Measurements from ENCODE around the gene RSL24D1. TPM values are rescaled to one million over a fixed set of nuclear protein-coding genes. Genes with fewer than 3 reads are reported as not detected.
A peak's percentile ranks its signal among the peaks of the same experiment; 100 is the strongest.

The RSL24D1 gene
- total RNA-seq (2012; rRNA removed) (36.7 and 89.2 TPM in 2 replicates), polyA plus RNA-seq (2012; rRNA removed) (25.6 and 36.5 TPM in 2 replicates), Bru-seq, nascent RNA (percentile 90 among the genes with signal in this experiment), BruChase-seq, experiment 1, labeled RNA remaining after a 6-hour chase (percentile 77 among the genes with signal in this experiment), BruChase-seq, experiment 2, labeled RNA remaining after a 2-hour chase (percentile 75 among the genes with signal in this experiment)
- 3.2 and 5.1 TPM in 2 replicates for polyA plus RNA-seq (2012; cell fraction: cytosol; rRNA removed)
- 0.64 and 10.2 TPM in 2 replicates for polyA plus RNA-seq (2012; cell fraction: nucleus; rRNA removed; ENCODE audit: low replicate concordance)
- long read RNA-seq, transcript RSL24D1-201 (6 exons, 2,015 nt), result major isoform, 83 of 89 reads
- long read RNA-seq, partial matches to known transcripts, result 3 of 89 reads
- long read RNA-seq, other reads (novel, unspliced or antisense), result 3 of 89 reads

DNA sequence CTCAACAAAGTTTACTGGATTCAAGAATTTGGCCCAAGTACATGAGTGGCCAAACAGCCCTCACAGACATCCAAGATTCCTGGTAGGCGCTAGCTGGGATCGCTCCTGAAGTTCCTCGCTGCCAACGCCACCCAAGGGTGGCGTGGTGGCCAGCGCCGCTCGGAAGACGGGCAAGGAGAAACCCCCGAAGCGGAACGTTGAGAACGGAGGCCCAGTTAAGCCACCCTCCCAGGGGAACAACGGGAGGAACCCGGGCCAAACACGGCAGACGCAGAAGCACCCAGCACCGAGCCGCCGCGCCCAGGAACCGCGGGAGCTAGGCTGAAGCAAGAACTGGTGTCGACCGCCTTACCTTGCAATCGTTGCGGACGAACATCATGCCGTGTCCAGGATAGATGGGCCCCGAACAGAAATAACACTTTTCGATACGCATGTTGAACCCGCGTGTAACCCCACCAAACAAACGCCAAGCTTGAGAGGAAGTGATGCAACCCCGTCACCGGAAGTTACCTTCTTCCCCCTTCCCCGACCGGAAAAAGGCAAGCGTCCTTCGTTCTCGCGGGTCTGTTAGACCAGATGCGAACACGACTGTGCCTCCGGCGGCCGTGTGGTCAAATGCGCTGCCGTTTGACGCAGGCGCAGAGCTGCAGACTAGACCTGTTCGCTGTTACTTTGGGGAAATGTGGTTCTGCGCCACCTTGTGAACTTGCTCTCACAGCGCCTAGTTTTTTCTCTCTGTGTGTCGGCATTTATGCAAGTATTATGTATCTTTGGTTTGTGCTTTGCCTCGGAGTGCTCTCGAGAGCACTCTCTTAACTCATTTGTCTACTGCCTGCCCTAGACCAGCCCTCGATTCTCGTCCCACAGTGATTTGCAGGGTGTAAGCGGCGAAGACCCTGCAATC is at the start of gene RSL24D1:
Gene RSL24D1 (minus strand): TSS at position 484 of the 904 bp plus-strand sequence. CDS start 51 bp downstream, at position 433.
- ATAC-seq (ENCODE audit: low read depth), result peak; percentile 99
- intact Hi-C loops (cut with micrococcal nuclease) (loop anchor here (2.0 kb wide), 1 partner anchor 24 kb away; no protein-coding TSS in a partner anchor), dilution Hi-C loops (cut with HindIII; ENCODE audit: low sequenced_read_pairs, unreplicated experiment) (no loop called here), in situ Hi-C loops (cut with MboI; ENCODE audit: low sequenced_read_pairs) (no loop called here)
- H2BK5ac ChIP-seq (ENCODE audit: low read depth, low read length, poor library complexity, severe bottlenecking), result peak within 1 kb of the TSS; percentile 88
- peak within 1 kb of the TSS; percentile 80 for H3K4me3 ChIP-seq (ENCODE audit: insufficient read depth, low read depth, low read length)
- BruUV-seq (replicated peaks), result TSS peak; percentile 79
- peak within 1 kb of the TSS; percentile 97 for H3K4ac ChIP-seq (ENCODE audit: low read depth, low read length)
- peak within 1 kb of the TSS; percentile 79 for H3K56ac ChIP-seq (ENCODE audit: extremely low read depth, insufficient read depth, low read length)
- peaks cover under 1 to 15% of the 10 kb centered on the region in 2 experiments; a peak in 2 of 4 replicates for H3K79me1 ChIP-seq (ENCODE audit: low read depth in 1 of 2, low read length in 2 of 2)
- H3K9me1 ChIP-seq (ENCODE audit: insufficient read depth, low read length), result peaks cover 3% of the 10 kb centered on the region; the same call in 1 of the 2 replicates
- peak within 1 kb of the TSS; percentile 92 for H2AK9ac ChIP-seq (replicated peaks; ENCODE audit: low read depth, low read length, poor library complexity)
- H3K9me3 ChIP-seq (ENCODE audit: control insufficient read depth, insufficient read depth, low read length), result no peaks in the 10 kb centered on the region
- H2AFZ ChIP-seq (replicated peaks; ENCODE audit: low read length, poor library complexity), result peak within 1 kb of the TSS; percentile 94
- peak within 1 kb of the TSS; percentile 79 for H3K4me2 ChIP-seq (ENCODE audit: low read depth, low read length)
- H3K23ac ChIP-seq (ENCODE audit: low read depth, low read length), result peak within 1 kb of the TSS; percentile 96
- H4K8ac ChIP-seq (ENCODE audit: low read depth in 2 of 2, low read length in 2 of 2), result peak within 1 kb of the TSS; percentile 79 to 97
- CTCF ChIA-PET, result interaction anchor here (0.6 to 1.0 kb wide), 3 partner anchors 52 to 82 kb away, joined by 3 to 4 read pairs (median 3); no protein-coding TSS in a partner anchor
- POLR2A ChIA-PET (ENCODE audit: unreplicated experiment), result no interaction called here
- peak within 1 kb of the TSS; percentile 81 for H2AK5ac ChIP-seq (ENCODE audit: low read depth, low read length)
- H3K9ac ChIP-seq (ENCODE audit: low read depth, low read length), result peak within 1 kb of the TSS; percentile 95
- peak within 1 kb of the TSS; percentile 52 for H2BK120ac ChIP-seq (ENCODE audit: low read depth, low read length)
- WGBS, 2 experiments (ENCODE audit: extremely low coverage in 2 of 2, insufficient read length in 1 of 2), result 0% methylated on average over 42 of the region's 62 CpGs; no CpG with 5 or more reads in 1 of the 2 experiments
- peak within 1 kb of the TSS; percentile 96 for H4K91ac ChIP-seq (ENCODE audit: insufficient read depth, low read depth, low read length)
- H4K5ac ChIP-seq (ENCODE audit: low read depth, low read length), result peak within 1 kb of the TSS; percentile 85
- peak within 1 kb of the TSS; percentile 74 for H3K18ac ChIP-seq (ENCODE audit: low read depth, low read length)
- H2BK20ac ChIP-seq (ENCODE audit: low read depth, low read length), result no peak within 1 kb of the TSS
- TF ChIP-seq, protein P1, sequence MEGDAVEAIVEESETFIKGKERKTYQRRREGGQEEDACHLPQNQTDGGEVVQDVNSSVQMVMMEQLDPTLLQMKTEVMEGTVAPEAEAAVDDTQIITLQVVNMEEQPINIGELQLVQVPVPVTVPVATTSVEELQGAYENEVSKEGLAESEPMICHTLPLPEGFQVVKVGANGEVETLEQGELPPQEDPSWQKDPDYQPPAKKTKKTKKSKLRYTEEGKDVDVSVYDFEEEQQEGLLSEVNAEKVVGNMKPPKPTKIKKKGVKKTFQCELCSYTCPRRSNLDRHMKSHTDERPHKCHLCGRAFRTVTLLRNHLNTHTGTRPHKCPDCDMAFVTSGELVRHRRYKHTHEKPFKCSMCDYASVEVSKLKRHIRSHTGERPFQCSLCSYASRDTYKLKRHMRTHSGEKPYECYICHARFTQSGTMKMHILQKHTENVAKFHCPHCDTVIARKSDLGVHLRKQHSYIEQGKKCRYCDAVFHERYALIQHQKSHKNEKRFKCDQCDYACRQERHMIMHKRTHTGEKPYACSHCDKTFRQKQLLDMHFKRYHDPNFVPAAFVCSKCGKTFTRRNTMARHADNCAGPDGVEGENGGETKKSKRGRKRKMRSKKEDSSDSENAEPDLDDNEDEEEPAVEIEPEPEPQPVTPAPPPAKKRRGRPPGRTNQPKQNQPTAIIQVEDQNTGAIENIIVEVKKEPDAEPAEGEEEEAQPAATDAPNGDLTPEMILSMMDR (conservative IDR thresholded peaks at IDR 0.05; ENCODE audit: low read depth, low read length), result peak; percentile 32; the same call in 1 of the 2 replicates
- TF ChIP-seq CEBPB (IDR thresholded peaks at IDR 0.05; ENCODE audit: low read depth, low read length), result peak; percentile 98
- peak; percentile 85 for TF ChIP-seq POLR2A (IDR thresholded peaks at IDR 0.05; ENCODE audit: low read depth, low read length)
- no peak for TF ChIP-seq SMC3 (IDR thresholded peaks at IDR 0.05; ENCODE audit: low read depth, low read length)
- TF ChIP-seq, protein P2, sequence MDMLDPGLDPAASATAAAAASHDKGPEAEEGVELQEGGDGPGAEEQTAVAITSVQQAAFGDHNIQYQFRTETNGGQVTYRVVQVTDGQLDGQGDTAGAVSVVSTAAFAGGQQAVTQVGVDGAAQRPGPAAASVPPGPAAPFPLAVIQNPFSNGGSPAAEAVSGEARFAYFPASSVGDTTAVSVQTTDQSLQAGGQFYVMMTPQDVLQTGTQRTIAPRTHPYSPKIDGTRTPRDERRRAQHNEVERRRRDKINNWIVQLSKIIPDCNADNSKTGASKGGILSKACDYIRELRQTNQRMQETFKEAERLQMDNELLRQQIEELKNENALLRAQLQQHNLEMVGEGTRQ (IDR thresholded peaks at IDR 0.05; ENCODE audit: low read depth, low read length), result no peak
- peak; percentile 87; the same call in 1 of the 2 replicates for TF ChIP-seq MXI1 (IDR thresholded peaks at IDR 0.05; ENCODE audit: borderline replicate concordance, low read depth, low read length)
- H3K4me1 ChIP-seq (ENCODE audit: control insufficient read depth, insufficient read depth, low read length), result no peaks in the 10 kb centered on the region; the same call in 1 of the 2 replicates
- peak within 1 kb of the TSS; percentile 91 for H3K27ac ChIP-seq (ENCODE audit: insufficient read depth, low read length)
- H3K14ac ChIP-seq (replicated peaks; ENCODE audit: low read depth, low read length), result peak within 1 kb of the TSS; percentile 94
- H3K27me3 ChIP-seq (ENCODE audit: control insufficient read depth, insufficient read depth, low read length), result no peaks in the 10 kb centered on the region
- peaks cover 24% of the 10 kb centered on the region; the same call in 1 of the 2 replicates for H4K20me1 ChIP-seq (ENCODE audit: insufficient read depth, low read length)
- peak; percentile 99 for DNase-seq
- H2BK15ac ChIP-seq (ENCODE audit: low read depth, low read length), result peak within 1 kb of the TSS; percentile 27; the same call in 1 of the 3 replicates
- H3K36me3 ChIP-seq (ENCODE audit: control insufficient read depth, insufficient read depth, low read length), result peaks cover 2% of the 10 kb centered on the region

Measured in IMR-90 (cell line).